HG02588 (cell line): ENCODE results near the gene CARD11.

Experiments used
- ATAC-seq: cut with Tn5 transposase; IDR thresholded peaks from one replicate; pipeline ENCODE4 v1.9.1; 2021; ENCODE audit warnings: mild to moderate bottlenecking, moderate library complexity; ENCODE audit not compliant: unreplicated experiment

CARD11 gene

GRCh38 chr7:2880874-2881533 is 162.7 kb downstream of the CARD11 start:
- ATAC-seq: no peak

DNA sequence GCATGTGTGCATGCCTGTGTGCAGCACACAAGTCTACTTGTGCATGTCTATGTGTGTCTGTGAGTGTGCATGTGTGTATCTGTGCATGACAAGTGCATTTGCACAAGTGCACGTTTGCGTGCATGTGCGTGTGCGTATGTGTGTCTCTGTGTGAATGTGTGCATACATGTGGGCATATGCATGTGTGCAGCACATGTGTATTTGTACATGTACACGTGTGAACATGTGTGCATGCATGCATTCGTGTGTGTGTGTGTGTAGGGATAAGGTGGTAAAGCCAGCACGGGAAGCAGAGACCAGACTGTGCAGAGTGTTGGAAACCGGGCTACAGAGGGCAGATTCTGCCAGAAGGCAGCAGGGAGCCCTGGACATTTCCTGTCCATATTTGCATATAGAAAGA is 163.6 kb downstream of the CARD11 start:
- ATAC-seq: no peak

- no peak for ATAC-seq
These were observed 164.3 kb downstream of the CARD11 start for GRCh38 chr7:2879354-2879753.

- ATAC-seq: no peak
These were observed 165.4 kb downstream of the CARD11 start for GRCh38 chr7:2878306-2878705.

DNA sequence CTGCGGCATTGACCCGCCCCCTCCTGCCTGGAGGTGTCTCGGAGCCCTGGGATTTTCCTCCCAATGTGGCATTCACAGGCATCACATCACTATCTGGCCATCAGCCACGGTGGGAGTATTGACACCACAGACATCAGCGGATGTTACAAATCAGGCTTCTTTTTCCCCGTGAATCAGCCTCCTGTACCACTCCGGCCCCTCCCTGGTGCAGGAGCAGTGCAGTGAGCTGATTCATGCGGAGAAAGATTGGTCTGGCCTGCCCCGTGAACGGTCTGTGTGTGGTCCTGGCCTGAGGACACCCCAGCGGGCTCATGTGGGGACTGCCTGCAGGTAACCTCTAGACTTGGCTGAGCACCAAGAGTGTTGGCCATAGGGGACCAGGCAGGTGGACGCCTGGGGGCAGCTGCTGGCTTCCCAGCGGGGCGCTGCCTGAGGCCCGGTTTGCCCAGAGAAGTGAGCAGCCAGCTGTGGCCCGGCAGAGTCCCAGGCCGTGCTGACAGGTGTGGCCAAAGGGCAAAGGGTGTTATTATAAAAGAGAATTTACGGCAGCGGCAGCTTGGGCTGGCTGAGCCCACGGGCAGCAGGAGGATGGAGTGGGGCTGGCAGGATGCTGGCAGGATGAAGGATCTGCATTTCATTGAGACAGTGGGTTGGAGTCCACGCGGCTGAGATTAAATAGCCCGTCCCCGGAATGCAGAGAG is 167.5 kb downstream of the CARD11 start:
- ATAC-seq: no peak

- no peak for ATAC-seq
These were observed 169.7 kb downstream of the CARD11 start for GRCh38 chr7:2873686-2874551.

GRCh38 chr7:2873146-2873545 is 170.5 kb downstream of the CARD11 start:
- ATAC-seq: no peak

GRCh38 chr7:2872296-2872874 is 171.3 kb downstream of the CARD11 start:
- no peak for ATAC-seq

- ATAC-seq: no peak
These were observed 173.2 kb downstream of the CARD11 start for GRCh38 chr7:2870471-2870931.

DNA sequence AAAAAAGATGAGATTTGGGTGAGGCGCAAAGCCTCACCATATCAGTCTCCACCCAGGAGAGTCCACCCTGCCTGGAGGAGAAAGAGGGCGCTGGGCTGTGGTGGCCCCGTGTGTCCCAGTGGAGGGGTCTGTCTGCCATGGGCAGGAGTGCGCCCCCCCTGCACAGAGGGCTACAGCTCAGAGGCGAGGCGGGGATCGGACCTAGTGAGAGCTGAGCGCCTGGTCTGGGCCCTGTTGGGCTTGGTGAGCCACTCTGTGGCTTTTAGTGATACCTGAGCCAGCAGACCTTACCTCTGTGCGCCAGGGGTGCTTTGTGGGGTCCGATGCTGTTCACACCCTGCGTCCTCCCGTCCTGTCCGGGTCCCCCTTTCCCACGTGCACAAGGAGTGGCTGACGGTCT is 173.7 kb downstream of the CARD11 start:
- ATAC-seq: no peak

GRCh38 chr7:2866601-2867000 is 177.1 kb downstream of the CARD11 start:
- ATAC-seq: no peak

GRCh38 chr7:2864999-2865670 is 178.5 kb downstream of the CARD11 start:
- ATAC-seq: no peak

- ATAC-seq: no peak
These were observed 179.3 kb downstream of the CARD11 start for GRCh38 chr7:2864204-2864985.

- ATAC-seq: peak; percentile 90
These were observed 180.1 kb downstream of the CARD11 start for GRCh38 chr7:2863461-2864066.

DNA sequence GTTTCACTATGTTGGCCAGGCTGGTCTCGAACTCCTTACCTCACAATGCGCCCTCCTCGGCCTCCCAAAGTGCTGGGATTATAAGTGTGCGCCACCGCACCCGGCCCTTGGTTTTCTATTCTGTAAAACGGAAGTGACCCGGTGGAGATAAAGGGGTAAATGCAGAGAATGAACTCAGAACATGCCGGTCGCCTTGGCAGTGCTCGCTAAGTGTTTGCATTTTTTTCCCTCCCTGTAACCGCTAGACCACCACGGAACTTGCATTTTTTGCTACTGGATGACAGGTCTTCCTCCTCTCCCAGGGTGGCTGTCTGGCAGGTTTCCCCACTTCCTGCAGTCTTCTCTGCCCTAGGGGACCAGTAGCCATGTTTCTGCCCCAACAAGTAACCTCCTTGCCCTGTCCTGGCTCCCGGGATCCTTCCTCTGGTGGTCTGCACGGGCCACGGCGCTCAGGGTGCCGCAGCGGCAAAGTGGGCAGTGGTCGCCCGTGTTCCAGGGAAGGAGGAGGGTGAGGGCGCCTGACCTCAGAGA is 180.8 kb downstream of the CARD11 start:
- no peak for ATAC-seq

DNA sequence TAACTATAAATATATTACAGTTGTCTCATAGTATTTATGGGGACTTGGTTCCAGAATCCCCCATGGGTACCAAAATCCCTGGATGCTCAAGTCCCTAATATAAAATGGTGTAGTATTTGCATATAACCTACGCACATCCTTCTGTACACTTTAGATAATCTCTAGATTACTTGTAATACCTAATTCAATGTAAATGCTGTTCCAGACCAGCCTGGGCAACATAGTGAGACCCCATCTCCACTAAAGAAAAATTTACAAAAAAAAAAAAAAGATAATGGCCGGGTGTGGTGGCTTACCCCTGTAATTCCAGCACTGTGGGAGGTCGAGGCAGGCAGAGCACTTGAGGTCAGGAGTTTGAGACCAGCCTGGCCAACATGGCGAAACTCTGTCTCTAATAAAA is 182.2 kb downstream of the CARD11 start:
- no peak for ATAC-seq

DNA sequence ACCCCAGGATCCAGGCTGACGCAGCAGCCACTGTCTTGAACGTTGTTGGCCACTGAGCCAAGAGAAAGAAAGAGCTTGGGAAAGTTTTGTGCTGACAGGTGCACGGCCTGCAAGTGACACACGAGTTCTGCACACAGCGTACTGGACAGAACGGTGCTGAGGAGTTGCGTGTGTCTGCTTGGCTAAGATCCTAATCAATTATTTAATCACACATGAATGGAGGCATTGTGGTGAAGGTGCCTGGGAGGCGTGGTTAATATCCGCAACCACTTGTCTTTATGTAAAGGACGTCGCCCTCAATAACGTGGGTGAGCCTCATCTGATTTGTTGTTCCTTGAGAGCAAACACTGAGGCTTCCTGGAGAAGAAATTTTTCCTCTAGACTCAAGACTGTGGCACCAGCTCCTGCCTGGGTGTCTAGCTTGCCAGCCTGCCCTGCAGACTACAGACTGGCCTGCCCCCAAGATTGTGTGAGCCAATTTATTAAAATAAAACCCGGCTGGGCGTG is 183.0 kb downstream of the CARD11 start:
- ATAC-seq: no peak

DNA sequence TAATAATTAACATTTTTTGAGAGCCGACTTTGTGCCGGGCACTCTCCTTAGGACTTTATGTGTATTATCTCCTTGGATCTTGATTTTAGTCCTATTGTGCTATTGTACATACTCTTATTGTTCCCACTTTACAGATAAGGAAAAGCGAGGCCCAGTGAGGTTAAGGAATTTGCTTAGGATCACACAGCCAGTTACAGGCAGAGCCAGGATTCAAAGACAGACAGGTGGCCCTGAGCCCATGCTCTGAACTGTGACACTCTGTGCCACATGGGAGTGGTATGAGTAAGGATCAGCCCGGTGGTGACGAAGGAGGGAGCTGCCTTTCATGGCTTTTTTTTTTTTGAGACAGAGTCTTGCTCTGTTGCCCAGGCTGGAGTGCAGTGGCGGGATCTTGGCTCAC is 183.7 kb downstream of the CARD11 start:
- no peak for ATAC-seq

DNA sequence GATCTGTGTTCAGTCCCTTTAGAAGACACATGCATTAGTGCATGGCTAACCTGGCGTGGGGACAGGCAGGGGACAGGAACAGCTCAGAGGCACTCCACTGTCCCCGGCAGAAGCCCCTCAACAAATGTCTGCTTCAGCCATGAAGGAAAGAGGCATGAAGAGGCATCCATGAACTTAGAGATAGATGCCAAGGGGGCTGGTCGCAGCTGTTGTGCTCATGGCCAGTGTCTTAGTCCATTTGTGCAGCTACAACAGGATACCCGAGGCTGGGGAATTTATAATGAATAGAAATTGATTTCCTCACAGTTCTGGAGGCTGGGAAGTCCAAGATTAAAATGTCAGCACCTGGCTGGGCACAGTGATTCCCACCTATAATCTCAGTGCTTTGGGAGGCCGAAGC is 185.0 kb downstream of the CARD11 start:
- no peak for ATAC-seq
